Smooth muscle cell of the brain vasculature (primary cell): ENCODE data around the gene CIBAR2.
A peak's percentile ranks its signal among the peaks of the same experiment; 100 is the strongest.

Source experiments
- DNase-seq: peaks from one replicate; pipeline ENCODE4 v3.0.0-alpha.2; 2012; ENCODE audit warnings: low read depth, low spot score

The CIBAR2 gene

DNA sequence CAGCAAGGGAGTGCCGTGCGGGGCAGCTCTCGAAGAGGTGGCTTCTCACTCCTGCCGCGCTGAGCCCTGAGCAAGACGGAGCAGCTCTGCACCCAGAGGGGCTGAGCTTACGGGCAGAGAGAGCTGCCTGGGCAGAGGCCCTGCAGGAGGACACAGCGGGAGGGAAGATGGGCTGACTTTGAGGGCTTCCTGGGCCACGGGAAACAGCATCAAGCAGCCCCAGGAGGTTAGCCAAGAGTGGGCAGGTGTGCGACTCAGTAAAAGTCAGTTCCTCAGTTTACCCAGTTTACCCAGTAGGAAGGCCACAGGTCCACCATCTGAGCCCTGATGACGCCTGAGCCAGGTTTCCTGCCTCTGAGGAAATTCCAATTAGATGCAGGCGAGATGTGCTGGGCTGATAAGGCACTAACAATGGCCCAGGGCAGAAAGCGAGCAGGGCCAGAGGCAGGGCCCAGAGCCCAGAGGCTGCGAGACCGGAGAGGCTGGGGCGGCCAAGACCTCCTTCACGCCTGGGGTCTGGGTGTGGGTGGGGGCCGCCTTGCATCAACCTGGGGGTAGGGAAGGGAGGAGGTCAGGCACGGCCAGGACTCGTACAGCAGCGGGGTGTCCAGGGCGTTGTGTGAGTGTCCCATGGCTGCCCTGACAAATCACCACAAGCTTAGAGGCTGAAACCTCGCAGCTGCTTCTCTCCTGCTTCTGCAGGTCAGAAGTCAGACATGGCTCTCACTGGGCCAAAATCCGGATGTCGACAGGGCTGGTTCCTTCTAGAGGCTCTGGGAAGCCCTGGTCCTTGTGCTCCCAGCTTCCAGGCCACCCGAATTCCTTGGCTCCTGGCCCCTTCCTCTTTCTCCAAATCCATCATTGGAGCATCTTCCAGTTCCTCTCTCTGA lies 32.0 kb upstream of the CIBAR2 start:
- no peak for DNase-seq

DNA sequence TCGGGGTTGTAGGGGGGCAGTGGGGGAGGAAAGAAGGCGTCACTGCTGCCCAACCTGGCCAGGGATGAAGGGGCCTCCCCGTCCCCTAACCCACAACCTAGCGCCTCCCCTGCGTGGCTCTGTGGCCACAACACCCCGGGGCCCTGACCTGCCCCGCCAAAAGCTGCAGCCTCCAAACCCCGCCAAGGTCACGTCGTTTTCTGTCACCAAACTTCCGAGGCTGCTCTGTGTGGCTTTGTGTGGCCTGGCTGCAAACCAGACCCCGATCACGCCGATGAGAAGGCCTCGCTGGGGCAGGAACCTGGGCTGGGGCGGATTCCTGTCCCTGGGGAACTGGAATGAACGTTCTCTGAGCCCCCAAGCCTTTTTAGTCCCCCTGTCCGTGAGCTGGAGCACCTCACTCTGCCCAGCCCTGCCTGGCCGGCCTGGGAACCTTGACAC lies 30.5 kb upstream of the CIBAR2 start:
- DNase-seq = no peak

DNA sequence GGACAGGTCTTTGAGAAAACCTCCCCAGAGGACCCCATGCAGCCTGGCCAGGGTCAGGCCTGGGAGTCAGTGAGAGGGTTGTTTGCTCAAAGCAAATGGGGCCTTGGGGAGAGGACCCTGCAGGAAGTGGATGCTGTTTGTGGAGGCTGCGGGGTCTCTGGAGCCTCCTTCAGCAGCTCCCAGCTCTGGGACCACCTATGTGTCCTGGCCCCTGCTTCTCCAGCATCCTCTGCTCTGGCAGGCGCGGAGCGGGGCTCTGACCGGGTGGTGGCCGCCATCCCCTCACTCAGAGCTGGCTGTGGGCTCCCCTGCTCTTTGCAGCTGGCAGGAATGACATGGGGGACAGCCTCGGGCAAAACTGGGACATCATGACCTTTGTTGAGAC lies 29.8 kb upstream of the CIBAR2 start:
- no peak for DNase-seq

DNA sequence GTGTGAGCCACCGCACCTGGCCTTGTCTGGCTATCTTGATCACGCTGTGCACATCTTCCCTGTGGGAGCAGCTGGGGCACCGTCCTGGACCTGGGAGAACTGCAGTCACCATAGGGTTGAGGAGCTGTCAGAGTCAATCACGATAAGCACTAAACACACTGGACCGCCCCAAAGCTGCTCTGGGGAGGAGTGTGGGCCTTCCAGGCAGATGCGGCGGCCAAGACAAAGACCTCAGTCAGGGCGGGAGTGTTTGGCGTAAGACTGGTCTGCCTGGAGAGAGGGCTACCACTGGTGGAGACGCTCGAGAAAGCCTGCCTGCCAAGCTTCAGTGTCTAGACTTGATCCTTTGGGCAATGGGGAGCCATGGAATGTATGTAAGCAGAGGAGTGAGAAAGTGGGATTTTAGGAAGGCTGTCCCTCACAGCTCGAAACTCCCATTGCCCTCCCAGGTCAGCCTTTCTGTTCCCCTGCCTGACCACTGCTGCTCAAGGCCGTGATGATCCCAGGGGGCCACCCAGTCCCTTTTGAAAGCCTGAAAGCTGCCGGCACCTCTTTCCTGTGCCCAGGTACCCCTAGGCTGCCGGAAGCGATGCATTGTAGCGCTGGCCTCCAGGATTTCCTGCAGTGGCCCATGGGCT lies 29.3 kb upstream of the CIBAR2 start:
- DNase-seq = no peak

DNA sequence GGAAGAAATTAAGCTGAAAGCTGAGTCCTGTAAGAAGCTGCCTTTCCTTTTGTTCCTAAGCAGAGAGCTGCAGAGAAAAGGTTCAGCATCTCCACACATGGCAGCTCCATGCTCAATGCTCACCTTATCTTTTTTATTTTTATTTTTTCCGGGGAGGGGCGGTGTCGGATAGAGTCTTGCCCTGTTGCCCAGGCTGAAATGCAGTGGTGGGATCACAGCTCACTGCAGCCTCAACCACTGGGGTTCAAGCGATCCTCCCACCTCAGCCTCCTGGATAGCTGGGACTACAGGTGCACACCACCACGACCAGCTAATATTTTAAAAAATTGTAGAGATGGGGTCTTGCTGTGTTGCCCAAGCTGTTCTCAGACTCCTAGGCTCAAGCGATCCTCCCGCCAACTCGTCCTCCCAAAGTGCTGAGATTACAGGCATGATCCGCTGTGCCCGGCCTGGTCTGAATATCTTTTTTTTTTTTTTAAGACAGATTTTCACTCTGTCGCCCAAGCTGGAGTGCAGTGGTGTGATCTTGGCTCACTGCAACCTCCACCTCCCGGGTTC lies 28.3 kb upstream of the CIBAR2 start:
- DNase-seq = no peak

DNA sequence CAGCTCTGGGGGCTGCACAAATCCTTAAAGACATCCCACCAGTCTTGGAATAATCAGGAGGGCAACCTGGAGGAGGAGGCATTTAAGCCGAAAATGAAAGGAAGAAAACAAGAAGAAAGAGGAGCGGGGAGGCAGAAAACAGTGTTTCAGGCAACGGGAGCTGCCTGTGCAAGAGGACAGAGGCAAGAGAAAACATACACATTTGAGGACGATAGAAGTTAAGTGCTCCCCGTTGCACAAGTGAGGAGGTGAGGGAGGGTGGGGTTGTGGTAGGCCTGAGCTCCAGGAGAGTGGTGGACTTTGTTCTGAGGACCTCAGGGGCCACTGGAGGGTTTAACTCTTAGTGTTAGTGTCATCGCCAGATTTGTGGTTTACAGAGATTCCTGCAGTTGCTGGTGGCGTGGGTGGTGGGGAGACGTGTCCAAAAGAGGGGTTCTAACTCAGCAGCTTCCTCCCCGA lies 27.6 kb upstream of the CIBAR2 start:
- DNase-seq = no peak

DNA sequence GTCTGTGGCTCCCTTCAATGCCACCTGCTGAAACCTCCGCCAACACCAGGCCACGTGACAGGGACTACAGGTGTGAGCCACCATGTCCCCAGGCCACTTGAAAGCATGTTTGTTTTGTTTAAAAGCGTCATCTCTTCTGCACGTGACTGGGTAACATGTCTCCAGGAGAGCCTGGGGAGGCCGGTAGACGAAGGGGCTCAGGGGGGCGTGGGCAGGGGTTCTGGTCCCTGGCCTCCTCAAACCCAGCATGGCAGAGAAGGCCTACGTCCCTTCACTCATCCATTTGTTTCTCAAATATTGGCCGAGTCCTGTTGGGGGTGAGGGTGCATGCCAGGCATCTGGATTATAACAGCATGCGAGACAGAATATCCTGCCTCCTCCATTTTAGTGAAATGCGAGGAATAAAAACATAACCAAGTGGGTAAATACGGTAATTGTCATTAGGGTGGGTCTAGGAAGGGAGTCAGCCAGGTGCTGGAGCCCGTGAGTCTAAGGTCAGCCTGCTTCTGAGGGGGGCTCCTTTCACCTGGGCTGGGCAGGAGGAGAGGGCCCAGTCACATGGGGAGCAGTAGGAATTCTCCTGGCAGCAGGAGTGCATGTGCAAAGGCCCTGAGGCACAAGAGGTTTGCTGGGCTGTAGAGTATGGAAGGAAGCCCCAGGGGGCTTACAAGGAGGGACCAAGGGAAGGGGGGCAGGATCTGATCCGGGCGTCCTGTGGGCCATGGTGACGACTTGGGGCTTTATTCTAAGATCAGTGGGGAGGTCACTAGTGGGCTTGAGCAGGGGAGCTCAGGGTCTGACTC lies 26.8 kb upstream of the CIBAR2 start:
- DNase-seq = no peak

DNA sequence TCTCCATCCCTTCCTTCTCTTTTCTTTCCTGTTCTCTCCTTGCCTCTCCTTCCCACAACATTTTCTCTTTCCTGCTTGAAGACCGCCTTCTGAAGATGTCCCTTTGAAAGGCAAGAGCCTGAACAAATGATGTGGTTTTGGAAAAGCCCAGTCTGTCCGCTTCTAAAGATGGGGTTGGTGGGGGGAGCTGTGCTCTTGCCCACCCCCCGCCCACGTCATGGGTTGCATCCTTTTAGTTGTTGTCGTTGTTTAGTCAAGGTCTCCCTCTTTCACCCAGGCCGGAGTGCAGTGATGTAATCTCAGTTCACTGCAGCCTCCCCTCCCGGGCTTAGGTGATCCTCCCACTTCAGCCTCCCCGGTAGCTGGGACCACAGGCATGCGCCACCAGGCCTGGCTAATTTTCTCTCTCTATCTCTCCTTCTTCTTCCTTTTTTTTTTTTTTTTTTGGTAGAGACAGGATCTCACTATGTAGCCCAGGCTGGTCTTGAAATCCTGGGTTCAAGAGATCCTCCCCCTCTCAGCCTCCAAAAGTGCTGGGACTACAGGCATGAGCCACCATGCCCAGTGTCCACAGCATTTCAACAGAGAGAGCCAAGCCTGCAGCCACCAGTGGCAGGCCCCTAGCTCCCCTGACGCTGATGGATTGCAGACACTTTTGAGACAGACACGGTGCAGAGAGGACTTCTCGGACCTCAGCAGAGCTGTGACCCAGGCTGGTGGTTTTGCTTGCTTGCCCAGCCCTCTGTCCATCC lies 26.0 kb upstream of the CIBAR2 start:
- DNase-seq = no peak

DNA sequence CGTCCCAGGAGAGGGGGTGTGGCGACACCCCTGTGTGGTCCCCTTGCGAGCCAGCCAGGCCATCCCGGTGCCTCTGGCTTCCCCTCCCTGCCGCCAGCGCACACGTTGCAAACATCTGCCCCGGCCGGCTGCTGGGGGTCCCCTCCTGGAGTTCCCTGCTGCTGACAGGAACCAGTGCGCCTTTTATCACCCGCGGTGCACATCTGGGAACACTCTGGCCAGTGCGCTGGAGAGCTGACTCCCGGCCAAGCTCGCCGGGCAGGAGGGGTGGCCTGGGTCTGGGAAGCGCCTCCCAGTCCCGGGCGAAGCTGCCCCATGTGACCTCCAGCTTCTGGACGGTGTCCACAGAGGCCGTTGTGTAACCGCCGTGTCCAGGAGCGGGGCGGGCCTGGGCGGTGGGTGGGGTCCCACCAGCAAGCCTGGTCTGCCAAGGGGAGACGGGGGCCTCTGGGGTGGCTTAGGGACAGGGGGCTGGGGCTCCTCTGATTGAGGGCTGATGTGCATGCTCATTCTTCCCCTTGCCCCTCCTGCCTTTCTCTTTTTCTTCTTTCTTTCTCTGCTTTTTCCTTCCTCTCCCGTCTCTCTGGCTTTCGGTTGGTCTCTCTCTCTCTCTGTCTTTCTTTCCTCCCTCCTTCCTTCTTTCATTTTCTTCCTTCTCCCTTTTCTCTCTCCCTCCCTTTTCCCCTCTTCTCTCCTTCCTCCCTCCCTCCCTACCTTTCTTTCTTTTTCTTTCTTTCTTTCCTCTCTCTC lies 25.2 kb upstream of the CIBAR2 start:
- peak; percentile 86 for DNase-seq

DNA sequence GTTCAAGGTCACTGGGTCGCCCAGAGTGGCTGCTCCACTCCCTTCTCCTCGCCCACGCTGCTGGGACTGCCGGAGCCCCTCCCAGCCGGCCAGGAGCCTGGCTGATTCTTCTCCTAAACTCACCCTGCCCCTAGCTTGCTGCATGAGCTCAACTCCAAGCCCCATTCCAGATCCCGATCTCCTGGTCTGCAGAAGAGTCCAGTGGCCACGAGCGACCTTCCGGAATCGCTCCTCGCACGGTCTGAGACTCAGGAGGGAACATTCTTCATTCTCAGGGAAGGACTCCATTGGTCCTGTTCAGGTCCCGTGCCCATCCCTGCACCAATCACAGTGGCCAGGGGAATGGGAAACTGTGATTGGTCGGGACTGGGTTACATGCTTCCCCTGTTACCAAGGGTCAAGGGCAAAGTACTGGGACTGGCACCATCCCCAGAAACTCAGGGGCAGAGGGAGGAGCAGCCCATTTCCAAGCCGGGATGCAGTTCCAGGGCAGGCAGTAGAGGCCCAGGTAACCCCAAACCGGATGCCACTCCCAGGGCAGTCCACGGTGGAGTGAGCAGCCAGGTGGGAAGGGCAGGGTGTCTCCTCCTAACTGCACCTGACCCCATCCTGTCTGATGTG lies 24.5 kb upstream of the CIBAR2 start:
- no peak for DNase-seq

DNA sequence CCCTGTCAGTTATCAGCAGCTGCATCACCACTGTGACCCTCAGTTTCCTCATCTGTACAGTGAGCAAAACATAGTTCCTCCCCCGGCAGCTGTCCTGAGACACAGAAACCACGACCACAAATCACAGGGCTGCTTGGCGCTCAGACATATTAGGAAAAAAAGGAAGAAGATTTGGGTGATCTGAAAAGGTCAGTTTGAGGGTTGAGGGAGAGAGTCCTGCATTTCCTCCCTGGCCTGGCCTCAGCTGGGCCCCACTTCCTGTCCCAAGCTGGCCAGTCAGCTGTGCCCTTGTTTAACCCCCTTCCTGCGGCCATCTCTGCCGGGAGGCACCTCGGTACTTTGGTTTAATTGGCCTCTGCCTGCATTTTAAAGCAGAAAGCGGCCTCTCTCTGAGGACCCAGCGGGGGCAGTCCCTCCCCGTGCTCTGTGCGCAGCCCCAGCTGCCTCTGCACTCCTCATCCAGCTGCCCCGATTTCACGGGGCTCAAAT lies 24.0 kb upstream of the CIBAR2 start:
- DNase-seq = no peak

DNA sequence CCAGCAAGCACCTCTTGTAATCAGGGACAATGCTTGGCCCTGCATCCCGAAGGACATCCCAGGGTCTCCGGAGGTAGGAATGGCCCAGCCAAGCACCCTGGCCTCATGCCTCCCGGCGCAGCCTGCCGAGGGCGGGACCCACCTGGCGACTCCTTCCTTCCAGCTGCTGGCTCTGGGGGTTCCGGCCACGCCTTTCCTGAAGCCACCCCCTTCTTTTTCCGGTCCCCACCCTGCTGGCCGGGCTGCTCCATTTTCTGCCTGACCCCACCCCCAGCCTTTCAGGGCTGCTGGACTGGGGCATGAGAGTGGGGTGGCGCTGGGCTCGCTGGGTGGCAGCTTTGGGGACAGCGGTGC lies 22.5 kb upstream of the CIBAR2 start:
- DNase-seq = no peak

DNA sequence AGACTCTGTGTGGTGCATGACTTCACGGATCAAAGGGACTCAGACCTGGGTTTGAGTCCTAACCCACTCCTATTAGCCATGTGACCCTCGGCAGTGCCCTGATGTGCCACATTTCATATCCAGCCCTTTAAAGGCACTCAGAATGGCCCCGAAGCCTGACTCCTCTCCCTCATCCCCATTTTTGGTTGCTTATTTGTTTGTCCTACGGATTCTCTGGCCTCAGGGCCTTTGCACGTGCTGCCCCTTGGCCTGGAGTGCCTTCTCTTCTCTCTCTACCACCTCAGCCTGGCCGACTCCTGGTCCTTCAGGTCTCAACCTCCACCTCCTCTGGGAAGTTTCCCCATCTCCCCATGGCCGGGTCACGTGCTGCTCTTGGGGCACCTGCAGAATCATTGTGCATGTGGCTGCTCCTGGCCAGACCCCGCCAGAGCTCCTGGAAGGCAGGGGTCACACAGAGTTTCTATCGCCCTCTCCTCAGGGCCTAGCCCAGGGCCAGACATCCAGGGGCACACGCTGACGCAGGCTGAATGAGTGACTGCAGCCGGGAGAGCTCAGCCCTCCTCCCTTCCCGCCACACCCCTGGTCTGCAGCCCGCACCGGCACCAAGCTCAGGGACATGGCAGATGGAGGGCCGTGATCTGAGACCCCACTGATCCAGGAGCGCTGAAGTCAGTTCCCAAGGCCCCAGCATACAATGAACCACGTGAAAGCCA lies 22.0 kb upstream of the CIBAR2 start:
- no peak for DNase-seq

DNA sequence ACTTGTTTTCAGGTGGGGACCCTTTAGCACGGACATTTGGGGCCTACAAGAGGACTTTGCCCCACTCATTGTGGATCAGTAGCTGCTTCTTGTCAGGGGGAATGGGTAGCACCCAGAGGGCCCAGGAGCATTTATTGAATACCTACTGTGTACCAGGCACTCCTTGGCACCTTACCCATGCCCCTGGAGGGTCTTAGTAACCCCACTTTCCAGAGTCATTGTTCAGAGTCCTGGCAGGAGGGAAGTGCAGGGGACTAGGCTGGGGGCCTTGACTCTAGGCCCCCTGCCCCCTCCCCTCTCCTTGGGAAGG lies 21.0 kb upstream of the CIBAR2 start:
- no peak for DNase-seq

DNA sequence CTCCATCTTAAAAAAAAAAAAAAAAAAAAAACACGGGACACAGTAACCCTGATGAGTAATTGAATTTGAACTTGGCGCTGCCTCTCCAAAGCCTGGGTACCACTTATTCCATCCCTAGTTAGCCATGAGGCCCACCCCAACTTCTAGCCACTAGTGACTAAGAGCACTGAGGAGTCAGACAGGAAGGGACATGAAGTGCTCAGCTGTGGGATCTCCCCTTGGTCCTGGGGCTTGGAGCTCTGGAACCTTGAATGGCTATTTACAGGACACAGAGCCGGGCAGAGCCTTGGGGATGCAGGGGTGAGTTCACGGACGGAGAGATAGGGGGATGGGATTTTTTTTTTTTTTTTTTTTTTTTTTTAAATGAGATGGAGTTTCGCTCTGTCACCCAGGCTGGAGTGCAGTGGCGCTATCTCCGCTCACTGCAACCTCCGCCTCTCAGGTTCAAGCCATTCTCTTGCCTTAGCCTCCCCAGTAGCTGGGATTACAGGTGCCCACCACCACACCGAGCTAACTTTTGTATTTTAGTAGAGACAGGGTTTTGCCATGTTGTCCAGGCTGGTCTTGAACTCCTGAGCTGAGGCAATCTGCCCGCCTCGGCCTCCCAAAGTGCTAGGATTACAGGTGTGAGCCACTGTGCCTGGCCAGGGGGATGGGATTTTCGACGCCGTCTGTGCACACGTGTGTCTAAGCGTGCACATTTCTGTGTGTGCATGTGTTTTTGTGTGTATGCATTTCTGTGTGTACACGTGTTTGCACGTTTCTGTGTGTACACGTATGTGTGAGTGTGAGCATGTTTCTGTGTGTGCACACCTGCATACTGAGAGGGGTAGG lies 20.4 kb upstream of the CIBAR2 start:
- DNase-seq = no peak

DNA sequence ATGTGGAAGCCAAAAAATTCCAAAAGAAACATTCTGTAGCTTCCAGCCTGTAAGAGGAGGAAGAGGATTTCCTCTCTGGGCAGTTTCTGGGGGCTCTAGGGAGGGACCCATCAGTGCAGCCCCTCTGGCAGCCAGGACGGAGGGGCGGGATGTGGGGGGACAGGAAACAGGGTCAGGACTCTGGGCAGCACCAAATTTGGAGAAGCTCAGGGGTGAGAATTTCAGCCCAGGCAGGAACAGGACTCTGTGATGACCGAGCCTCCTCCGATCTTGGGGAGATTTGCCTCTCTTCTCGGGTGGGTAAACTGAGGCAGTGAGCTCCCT lies 18.4 kb upstream of the CIBAR2 start:
- no peak for DNase-seq

DNA sequence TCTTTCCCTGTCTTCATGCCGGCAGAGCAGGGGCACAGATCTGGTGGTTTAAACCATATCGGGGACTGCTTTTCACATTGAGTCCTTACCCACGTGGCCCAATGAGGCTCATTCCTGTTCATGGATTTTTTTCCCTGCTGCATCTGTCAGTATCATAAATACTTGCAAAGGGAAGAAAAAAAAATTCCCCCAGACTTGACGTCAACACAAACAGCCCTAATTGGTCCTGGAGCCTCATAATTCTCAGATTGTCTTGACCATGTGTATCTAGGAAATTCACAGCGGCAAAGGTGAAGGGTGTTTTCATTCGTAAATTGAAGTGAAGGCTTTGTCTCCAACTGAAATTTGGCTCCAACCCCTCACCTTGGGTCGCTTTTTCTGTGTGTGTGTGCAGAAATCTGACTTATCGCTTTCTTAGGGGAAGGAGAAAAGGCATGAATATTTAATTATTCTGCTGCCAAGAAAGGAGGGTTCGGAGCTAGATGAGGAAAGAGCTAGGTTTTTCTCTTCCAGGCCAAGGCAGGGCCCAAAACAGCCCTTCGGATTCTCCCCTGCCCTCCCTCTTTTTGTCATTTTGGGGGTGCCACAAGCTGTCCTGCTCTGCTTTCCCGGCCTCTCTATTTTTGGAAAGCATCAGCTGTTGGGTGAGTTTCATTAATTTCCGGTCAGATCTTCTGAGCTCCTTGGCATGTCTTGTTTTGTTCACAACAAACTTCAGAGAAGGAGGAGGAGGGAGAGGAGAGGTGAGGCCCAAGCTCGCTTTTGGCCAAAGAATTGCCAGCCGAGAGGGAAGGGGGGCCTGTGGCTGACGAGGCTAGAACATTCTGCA lies 17.8 kb upstream of the CIBAR2 start:
- DNase-seq = no peak
